GM19372 (cell line): Measurements from ENCODE around the gene KLK12.

ENCODE experiments used
- ATAC-seq: cut with Tn5 transposase; IDR thresholded peaks from one replicate; pipeline ENCODE4 v1.9.1; 2021; ENCODE audit warnings: mild to moderate bottlenecking, low read depth, moderate library complexity; ENCODE audit not compliant: unreplicated experiment

Gene KLK12

GRCh38 chr19:51018745-51019543 lies 15.9 kb downstream of the KLK12 start:
- ATAC-seq = no peak

- no peak for ATAC-seq
Measured at GRCh38 chr19:51016798-51017683, 17.8 kb downstream of the KLK12 start.

DNA sequence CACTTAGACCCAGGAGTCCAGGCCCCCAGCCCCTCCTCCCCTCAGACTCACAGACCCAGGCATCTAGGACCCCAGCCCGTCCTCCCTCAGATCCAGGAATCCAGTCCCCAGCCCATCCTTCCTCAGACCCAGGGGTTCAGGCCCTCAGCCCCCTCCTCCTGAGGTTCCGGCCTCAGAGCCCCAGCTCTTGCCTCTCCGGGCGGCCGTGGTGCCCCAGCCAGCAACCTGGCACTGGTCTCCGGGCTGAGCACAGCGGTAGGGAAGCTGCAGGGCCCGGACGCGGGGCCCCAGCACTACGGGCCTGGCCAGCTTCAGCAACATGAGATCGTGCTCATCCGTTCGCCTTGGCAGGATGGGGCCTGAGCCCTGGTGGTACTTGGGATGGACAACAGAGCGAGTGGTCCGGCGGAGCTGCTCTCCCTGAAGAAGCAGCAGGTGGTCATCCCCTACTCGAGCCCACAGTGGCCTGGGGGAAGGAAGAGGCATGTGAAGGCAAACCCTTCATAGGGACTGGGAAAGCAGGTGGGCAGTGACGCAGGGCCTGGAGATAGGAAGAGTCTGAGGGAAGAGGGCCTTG lies 19.0 kb downstream of the KLK12 start:
- no peak for ATAC-seq

DNA sequence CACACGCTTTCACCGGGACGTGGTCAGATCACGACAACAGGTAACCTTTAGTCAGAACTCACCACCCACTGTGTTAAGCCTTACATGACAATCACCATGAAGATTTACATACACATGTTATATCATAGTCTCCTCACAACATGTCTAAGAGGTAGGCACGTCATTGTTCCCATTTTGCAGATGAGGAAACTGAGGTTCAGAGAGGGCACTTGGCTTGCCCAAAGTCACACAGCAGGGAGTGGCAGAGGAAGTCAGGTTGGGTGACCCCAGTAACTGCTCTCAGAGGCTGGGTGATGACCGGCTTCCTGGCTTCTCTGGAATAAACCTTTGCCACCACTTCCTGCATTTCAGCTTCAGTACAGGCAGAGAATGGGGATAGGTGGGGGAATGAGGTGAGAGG lies 20.6 kb downstream of the KLK12 start:
- no peak for ATAC-seq

DNA sequence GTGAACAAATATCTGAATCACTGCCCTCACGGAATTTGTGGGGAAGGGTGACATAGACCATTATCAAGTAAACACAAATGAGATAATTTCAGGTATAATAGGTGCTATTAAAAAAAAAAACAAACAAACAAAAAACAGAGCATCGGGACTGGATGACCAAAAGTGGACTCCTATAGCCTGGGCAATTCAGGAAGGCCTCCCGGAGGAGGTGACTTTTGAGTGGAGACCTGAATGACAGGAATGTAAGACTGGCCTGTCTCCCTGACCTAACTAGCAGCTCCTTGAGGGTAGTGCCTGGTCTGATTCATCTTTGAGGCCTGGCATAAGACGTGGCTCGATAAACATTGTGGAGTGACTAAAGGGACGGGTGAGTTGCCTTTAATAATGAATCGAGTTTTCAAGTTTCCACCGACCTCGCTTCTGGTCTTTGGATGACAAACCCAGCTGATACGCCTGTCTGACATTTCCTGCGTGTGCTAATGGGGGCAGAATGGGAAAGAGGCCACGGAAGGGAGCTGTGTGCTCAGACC lies 22.1 kb downstream of the KLK12 start:
- ATAC-seq = no peak

- ATAC-seq = no peak
Measured at GRCh38 chr19:51010066-51010795, 24.6 kb downstream of the KLK12 start.

GRCh38 chr19:51009061-51009891 lies 25.5 kb downstream of the KLK12 start:
- ATAC-seq = no peak

- ATAC-seq = no peak
Measured at GRCh38 chr19:51007488-51007887, 27.3 kb downstream of the KLK12 start.

GRCh38 chr19:51006406-51006805 lies 28.4 kb downstream of the KLK12 start:
- ATAC-seq = no peak

DNA sequence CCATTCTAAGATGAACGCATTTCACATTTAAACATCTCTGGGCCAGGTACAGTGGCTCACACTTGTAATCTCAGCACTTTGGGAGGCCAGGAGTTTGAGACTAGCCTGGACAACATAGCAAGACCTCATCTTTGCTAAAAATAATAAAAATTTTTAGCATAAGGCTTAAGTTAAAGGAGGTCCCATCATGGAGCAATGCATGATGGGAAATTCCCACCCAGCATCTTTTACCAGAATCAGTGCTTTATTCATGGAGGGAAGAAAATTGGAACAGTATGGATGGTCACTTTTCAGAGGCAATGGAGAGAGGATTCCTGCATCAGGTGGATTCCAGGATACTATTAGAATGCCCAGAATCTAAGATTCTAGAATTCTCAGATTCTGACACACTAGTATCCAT lies 29.6 kb downstream of the KLK12 start:
- no peak for ATAC-seq

DNA sequence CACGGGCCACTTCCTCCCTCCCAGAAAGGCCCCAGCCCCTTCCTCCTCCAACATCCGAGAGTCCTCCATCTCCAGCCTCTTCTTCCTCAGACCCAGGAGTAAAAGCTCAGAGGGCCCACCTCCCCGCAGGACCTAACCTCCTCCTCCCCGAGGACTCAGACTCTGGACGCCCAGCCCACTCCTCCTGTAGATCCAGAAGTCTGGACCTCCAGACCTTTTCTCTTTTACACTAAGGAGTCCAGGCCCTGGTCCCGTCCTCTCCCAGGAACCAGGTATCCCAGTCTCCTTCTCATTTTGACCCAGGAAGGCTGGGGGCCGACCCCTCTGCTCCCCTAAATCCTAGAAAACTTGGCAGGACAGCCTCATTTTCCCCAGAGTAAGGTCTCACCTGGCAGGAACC lies 31.5 kb downstream of the KLK12 start:
- no peak for ATAC-seq

GRCh38 chr19:51002542-51003311 lies 32.1 kb downstream of the KLK12 start:
- ATAC-seq = no peak

DNA sequence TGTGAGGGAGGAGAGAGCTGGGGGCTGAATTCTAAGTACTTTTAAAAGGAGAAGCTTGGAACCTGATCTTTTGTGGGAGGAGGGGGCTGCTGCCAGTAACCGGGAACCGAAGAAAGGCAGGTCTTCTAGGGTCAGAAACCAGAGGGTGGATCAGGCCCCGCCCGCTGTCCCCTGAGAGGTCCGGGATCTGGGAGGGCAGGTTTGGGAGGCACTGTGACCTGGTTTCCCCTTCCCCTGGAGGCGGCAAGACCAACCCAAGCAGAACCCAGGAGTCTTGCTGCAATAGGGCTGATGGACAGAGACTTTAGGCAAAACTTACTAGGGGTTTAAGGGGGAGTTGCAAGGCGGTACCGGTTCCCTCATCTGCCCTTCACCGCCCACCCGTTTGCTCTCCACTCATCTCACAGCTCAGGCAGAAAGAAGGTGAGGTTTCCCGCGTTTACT lies 32.7 kb downstream of the KLK12 start:
- no peak for ATAC-seq

DNA sequence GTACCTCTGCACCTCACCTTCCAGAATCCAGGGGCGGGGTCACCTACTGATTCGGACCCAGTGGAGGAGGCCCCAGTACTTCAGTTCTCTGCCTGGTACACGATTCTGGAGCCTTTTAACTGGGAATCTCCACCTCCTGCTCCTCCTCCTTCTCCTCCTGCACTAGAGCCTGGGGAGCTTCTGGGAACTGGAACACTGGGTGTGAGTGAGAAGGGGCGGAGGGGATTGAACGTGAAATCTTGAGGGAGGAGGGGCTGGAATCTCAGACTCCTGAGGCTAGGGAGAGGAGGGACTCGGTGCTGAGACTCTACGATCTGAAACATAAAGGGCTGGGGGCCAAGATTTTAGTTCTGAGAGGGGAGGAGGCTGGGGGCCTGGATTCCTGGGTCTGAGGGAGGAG lies 33.3 kb downstream of the KLK12 start, which contains the start of gene KLK8:
KLK8 (minus strand) TSS at position 90 of the 400 bp plus-strand sequence. CDS start 437 bp downstream, outside the sequence.
- no peak for ATAC-seq

- no peak for ATAC-seq
Measured at GRCh38 chr19:51000981-51001380, 33.8 kb downstream of the KLK12 start.

DNA sequence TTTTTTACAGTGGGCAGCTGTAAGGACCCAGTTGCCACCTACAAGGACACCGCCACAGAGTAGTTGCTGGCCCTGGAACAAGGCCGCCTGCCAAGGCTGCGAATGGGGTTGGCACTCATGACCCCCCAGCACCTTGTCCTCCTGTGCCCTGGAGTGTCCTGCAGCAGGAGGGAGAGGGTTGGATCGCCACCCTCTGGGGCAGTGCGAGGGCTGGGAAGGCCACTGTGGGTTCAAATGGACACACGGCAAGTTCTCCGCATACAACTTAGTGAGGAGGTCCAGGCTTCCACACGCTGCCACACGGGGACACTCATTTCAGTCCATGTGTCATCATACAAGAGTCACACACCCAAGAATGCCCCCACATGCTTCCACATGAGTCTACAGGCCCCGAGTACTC lies 34.4 kb downstream of the KLK12 start:
- no peak for ATAC-seq

DNA sequence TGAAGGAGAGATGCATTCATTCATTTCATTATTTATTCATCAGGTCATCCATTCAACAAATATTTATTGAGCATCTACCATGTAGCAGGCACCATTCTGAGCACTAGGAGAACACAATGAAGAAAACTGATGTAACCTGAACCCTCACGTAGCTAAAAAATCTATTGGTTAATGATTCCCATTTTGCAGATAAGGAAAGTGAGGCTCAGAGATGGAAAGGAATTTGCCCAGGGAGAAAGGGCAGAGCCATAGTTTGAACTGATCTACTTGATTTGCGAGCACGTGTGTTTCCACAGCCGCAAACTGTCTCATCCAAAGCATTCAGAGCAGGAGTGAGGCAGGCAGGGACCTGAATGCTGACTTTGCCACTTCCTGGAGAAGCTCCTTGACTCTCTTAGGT lies 36.1 kb downstream of the KLK12 start:
- no peak for ATAC-seq

DNA sequence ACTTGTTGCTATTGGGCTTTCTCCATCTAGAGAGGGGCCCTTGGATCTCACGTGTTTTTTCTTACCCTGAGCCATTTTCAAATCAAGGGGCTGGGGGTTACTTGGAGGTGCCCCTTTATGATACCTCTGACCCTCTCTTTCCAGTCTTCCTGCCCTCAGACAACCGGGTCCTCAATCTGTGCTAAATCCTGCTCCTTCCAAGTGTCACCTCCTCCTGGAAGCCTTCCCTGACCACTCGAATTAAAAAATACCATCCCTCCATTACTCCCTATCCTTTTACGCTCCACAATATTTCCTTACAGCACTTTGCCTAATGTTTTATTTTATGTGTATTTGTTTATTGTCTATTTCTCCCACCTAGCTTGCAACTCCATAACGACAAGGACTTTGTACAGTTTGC lies 36.7 kb downstream of the KLK12 start:
- no peak for ATAC-seq

DNA sequence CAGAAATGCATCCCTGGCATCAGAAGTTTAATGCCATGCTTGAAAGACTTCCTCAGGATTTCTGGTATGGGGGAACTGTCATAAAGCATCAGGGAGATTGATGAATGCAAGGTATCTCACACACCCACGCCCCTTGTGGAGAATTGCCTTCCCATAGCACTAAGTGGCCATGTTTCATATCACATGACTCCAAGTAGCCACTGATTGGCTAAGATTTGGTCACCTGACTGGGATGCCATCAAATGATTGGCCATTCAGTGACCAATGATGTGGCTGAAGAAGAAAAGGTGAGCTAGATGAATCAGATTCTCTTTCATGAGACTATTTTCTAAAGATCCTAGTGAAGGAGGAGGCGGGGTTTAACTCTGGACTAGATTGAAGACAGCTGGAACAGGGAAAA lies 40.7 kb downstream of the KLK12 start:
- no peak for ATAC-seq
